Brain microvascular endothelial cell (primary cell): ENCODE measurements around the gene CPLANE1.

Experiments
- DNase-seq: peaks from one replicate; pipeline ENCODE4 v3.0.0-alpha.2; 2020
- H3K27ac ChIP-seq: fragments of 250-450 bp; sonication (Bioruptor Pico); 2 replicates; pipeline ENCODE4 v1.5.1; 2020; ENCODE audit warnings: mild to moderate bottlenecking, moderate library complexity
- H3K27me3 ChIP-seq: fragments of 250-450 bp; sonication (Bioruptor Pico); replicated peaks from 2 replicates; pipeline ENCODE4 v1.5.1; 2020; ENCODE audit warnings: mild to moderate bottlenecking
- H3K36me3 ChIP-seq: fragments of 250-450 bp; sonication (Bioruptor Pico); replicated peaks from 2 replicates; pipeline ENCODE4 v1.5.1; 2020; ENCODE audit warnings: mild to moderate bottlenecking
- H3K4me3 ChIP-seq: 2 replicates; pipeline ENCODE4 v1.5.1; 2011; ENCODE audit warnings: low read depth, mild to moderate bottlenecking, control low read depth, low read length, moderate library complexity
- in situ Hi-C: cut with HindIII; loops from 2 replicates; pipeline ENCODE4 v1.10.0; 2017; ENCODE audit warnings: low sequenced_read_pairs, low pct_ligation_motif_present
- TF ChIP-seq, protein P1 (sequence below): IDR thresholded peaks from 2 replicates; pipeline ENCODE4 v1.5.1; 2011; ENCODE audit warnings: low read depth, mild to moderate bottlenecking, moderate library complexity, low read length, control low read depth, inconsistent platforms; ENCODE audit errors: missing control alignments

CPLANE1 gene

DNA sequence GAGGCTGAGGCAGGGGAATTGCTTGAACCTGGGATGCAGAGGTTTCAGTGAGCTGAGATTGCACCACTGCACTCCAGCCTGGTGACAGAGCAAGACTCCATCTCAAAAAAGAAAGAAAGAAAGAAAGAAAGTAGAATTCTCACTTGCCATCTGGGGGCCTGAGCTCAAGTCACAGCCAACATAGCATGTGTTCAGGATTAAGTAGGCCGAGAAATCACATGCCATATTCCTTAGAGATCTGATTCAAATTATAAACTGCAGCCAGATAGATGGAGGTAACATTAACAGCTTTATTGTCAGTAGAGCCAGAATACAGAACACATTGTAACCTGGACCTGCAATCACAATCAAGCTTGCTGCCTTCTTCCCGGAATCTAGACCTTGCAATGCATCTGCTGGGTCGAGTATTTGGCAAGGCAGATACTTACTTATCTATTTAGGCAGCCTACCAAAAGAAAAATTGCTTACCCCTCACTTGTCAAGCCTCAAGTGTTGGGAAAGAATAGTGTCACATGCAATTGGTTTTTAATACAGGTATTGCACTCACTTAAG, 173.7 kb downstream of the CPLANE1 start:
- Histone ChIP-seq H3K36me3 (peaks cover 3% of the 10 kb centered on the region), H3K27me3 (no peaks in the 10 kb centered on the region), H3K27ac (no peak overlapping the region), H3K4me3 (no peak overlapping the region)
- in situ Hi-C loops = no loop called here
- TF ChIP-seq, protein P1, sequence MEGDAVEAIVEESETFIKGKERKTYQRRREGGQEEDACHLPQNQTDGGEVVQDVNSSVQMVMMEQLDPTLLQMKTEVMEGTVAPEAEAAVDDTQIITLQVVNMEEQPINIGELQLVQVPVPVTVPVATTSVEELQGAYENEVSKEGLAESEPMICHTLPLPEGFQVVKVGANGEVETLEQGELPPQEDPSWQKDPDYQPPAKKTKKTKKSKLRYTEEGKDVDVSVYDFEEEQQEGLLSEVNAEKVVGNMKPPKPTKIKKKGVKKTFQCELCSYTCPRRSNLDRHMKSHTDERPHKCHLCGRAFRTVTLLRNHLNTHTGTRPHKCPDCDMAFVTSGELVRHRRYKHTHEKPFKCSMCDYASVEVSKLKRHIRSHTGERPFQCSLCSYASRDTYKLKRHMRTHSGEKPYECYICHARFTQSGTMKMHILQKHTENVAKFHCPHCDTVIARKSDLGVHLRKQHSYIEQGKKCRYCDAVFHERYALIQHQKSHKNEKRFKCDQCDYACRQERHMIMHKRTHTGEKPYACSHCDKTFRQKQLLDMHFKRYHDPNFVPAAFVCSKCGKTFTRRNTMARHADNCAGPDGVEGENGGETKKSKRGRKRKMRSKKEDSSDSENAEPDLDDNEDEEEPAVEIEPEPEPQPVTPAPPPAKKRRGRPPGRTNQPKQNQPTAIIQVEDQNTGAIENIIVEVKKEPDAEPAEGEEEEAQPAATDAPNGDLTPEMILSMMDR = no peak
- DNase-seq = no peak

DNA sequence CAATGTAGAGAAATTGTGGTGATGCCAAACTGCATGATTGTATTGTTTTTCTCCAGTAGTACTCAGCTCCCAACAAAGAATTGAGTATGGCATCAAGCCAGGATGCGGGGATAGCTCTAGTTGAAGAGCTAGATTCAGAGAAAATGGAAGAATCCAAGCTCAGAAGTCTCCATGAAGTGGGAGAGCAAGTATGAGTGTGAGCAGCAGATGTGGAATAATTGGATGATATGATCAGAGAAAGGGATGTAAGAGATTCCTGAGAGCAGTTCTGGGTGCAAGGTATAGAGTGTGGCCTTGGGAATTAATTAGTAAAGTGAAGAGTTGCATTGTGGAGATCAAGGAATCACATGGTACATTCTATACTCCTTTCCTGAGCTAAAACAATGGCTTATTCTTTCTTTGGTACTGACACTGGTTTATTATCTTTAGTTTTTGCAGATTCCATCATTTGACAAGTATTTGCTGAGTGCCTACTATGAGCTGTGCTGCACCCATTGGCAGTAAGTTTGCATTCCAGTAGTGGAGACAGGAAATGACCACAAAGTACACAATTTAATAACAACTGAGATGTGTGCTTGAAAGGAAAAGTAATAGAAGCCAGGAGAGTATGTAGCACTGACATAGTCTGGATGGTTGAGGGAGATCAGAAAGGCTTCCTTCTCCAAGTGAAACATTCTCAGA, 177.1 kb downstream of the CPLANE1 start:
- Histone ChIP-seq H3K4me3 (no peak overlapping the region), H3K27ac (peak overlapping the region; percentile 84), H3K27me3 (no peaks in the 10 kb centered on the region), H3K36me3 (no peaks in the 10 kb centered on the region)
- TF ChIP-seq, protein P1 = no peak
- in situ Hi-C loops = no loop called here
- peak; percentile 87 for DNase-seq

DNA sequence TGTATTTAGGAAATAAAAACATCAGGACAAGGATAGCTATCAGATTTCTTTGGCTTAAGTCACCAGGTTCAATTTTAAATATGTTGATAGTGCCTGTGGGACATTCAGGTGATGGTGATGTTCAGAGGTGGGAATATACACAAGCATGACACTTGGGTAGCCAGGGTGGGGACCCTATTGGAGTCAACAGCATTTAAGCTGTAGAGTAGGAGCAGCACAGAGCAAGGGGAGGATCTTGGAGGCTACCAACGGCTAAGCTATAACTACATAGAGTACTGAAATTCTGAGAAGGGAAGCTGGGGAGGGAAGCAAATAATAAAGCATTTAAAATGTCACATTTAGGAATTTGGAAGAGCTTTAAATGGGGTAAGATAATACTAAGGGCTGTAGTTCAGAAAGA, 177.7 kb downstream of the CPLANE1 start:
- no peak for DNase-seq
- H3K36me3 ChIP-seq = no peaks in the 10 kb centered on the region
- in situ Hi-C loops = no loop called here
- no peaks in the 10 kb centered on the region for H3K27me3 ChIP-seq
- TF ChIP-seq, protein P1 = no peak
- peak overlapping the region; percentile 84 for H3K27ac ChIP-seq
- no peak overlapping the region for H3K4me3 ChIP-seq

DNA sequence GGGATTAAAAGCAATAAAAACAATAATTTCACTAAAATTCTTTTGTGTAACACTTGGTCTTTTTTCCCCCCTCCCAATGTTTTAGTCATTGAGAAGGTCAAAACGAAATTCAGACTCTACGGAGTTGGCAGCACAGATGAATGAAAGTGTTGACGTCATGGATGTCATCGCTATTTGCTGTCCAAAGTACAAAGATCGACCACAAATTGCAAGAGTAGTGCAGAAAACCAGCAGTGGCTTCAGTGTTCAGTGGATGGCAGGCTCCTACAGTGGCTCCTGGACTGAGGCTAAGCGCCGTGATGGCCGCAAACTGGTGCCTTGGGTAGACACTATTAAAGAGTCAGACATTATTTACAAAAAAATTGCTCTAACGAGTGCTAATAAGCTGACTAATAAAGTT, 184.7 kb downstream of the CPLANE1 start:
- in situ Hi-C loops = no loop called here

DNA sequence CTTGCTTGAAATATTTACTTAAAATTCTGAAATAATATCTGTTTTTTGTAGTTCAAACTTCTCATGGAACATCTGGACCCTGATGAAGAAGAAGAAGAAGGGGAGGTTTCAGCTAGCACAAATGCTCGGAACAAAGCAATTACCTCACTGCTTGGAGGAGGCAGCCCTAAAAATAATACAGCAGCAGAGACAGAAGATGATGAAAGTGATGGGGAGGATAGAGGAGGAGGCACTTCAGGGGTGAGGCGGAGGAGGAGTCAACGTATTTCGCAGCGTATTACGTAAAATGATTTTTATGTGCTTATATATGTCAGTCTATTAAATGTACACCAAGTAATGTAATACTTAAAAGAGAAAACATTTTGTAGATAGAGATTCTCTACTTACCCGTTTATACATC, 185.4 kb downstream of the CPLANE1 start:
- in situ Hi-C loops = no loop called here
- H3K27me3 ChIP-seq = no peaks in the 10 kb centered on the region
- H3K36me3 ChIP-seq = peaks cover 15% of the 10 kb centered on the region
- DNase-seq = no peak
- no peak overlapping the region for H3K27ac ChIP-seq
- TF ChIP-seq, protein P1 = no peak
- no peak overlapping the region for H3K4me3 ChIP-seq

More for the DNA sequence above, 184.7 kb downstream of the CPLANE1 start:
- H3K4me3 ChIP-seq = no peak overlapping the region
- no peak overlapping the region for H3K27ac ChIP-seq
- TF ChIP-seq, protein P1 = no peak
- H3K36me3 ChIP-seq = peaks cover 15% of the 10 kb centered on the region
- no peaks in the 10 kb centered on the region for H3K27me3 ChIP-seq
- no peak for DNase-seq

DNA sequence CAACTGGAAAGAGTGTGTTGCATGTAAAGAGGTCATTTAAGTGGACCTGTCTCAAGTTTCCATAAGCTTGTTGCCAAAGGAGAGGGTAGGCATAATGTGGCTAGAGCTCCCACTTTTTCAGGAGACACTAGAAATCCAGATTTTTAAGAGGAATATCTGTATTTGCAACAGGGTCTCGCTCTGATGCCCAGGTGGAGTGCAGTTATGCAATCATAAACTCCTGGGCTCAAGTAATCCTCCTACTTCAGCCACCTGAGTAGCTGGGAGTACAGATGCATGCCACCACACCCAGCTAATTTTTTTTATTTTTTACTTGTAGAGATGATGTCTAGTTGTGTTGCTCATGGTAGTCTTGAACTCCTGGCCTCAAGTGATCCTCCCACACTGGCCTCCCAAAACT, 189.1 kb downstream of the CPLANE1 start:
- no peak for DNase-seq
- peaks cover 19% of the 10 kb centered on the region for H3K36me3 ChIP-seq

More for the DNA sequence above, 189.1 kb downstream of the CPLANE1 start:
- TF ChIP-seq, protein P1 = no peak
- in situ Hi-C loops = no loop called here
- Histone ChIP-seq H3K4me3 (no peak overlapping the region), H3K27me3 (no peaks in the 10 kb centered on the region), H3K27ac (no peak overlapping the region)
